DMS153 treated with DMSO at 0.1 percent for 48 hours (cell line): ENCODE data around the gene ELMOD3.
"Not testable (repeated sequence)": the region's sequence is repeated elsewhere in the genome, so short reads cannot be mapped to it uniquely, and the experiment has no call there.

Experiments
- DNase-seq: peaks from one replicate; lab custom pipeline; 2025; ENCODE audit not compliant: unreplicated experiment; lab: John Stamatoyannopoulos, UW

ELMOD3 gene

GRCh38 chr2:85329181-85329651 is 25.4 kb upstream of the ELMOD3 start:
- no peak for DNase-seq

DNA sequence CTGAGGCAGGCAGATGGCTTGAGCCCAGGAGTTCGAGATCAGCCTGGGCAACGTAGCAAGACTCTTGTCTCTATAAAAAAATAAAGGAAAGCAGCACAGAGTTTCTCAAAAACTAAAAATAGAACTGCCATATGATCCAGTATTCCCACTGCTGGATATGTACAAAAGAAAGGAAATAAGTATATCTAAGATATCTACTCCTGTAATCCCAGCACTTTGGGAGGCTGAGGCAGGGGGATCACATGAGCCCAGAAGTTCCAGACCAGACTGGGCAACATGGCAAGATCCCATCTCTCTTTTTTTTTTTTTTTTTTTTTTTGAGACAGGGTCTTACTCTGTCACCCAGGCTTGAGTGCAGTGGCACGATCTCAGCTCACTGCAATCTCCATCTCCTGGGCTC is 24.9 kb upstream of the ELMOD3 start:
- DNase-seq = not testable (repeated sequence)

DNA sequence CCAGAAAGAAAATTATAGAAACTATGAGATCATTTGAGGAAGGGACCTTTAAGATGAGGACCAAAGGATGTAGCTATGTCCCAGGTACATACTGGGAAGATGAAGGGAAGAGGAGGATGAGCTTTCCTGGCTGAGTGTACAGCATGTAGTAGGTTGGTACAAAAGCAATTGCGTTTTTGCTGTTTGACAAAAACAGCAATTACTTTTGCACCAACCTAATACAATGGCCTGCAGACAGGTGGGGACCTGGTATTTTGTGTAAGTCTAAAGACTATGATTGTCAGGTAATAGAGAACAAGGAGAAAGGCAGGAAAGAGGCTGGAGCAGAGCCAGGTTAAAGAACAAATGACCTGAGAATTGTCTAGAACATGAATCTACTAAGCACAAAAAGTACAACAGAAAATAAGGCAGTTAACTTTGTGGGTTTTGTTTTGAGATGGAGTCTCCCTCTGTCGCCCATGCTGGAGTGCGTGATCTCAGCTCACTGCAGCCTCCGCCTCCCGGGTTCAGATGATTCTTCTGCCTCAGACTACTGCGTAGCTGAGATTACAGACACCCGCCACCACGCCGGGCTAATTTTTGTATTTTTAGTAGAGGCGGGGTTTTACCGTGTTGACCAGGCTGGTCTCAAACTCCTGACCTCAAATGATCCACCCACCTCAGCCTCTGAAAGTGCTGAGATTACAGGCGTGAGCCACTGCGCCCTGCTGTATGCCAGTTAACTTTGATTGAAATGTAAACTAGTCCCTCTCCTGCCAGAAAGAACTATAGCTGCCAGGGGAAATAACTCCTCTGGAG is 23.5 kb upstream of the ELMOD3 start:
- DNase-seq = no peak

- not testable (repeated sequence) for DNase-seq
These were observed 20.7 kb upstream of the ELMOD3 start for GRCh38 chr2:85333877-85334276.

DNA sequence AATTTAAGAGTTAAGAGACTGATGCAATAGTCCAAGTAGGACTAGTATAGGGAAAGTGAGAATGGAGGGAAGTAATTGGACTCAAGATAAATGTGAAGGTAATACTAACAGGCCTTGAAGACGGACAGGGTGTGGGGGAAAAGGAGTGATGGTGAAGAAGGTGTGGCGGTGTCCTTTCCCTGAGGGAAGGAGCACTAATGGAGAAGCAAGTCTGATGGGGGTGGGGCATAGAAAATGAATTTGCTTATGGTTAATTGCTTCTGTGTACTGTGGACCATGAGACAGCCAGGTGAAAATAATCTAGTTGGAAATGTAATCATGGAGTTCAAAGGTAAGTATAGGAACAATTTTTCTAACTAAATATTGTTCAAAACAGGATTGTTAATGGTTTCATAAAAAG is 19.6 kb upstream of the ELMOD3 start:
- DNase-seq = no peak

DNA sequence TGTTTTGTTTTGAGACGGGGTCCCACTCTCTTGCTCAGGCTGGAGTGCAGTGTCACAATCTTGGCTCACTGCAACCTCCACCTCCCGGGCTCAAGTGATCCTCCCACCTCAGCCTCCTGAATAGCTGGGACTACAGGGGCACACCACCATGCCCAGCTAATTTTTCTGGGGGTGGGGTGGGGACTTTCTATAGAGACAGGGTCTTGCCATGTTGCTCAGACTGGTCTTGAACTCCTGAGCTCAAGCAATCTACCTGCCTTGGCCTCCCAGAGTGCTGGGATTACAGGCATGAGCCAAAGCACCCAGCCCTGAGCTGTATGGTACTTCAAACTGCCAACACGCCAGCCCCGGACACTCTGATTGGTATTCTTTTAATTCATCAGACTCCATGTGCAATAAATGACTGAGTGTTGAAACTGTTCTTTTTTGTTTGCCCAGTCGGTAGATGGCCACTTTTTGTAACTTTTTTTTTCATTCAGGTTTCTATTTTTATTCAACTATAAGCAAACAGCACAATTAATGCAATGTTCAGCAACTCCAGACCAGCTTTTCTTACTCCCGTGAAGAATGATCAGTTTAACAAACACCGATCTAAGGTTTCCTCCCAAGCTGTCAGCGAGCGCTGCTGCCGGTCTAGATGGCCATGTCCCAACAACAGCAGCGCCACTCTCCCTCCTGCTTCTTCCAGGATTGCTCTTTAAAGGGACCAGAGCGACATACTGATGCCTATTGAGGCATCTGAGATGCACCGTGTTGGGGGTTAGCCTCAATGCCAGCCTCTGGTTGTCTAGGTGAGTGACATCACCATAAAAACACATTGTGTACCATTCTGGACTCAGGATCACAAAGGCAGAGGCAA is 14.3 kb upstream of the ELMOD3 start:
- DNase-seq = no peak

- DNase-seq = no peak
These were observed 13.1 kb upstream of the ELMOD3 start for GRCh38 chr2:85341269-85342029.

DNA sequence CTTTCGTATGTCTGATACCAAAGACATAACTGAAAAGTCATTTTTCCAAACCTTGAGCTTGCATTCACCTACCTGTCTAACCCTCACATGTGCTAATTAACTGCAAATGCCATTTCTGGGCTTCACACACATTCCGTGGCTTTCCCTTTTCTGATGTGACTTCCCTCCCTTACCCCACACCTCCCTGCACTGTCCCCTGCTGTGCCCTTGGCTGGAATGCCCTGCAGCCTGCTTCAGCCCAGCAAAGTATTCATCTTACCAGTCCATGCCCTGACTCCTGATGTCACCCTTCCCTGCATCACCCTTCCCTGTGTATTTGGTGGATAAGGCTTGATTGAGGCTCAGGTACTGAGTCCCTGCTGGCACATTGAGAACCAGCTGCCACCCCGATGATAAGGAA is 12.4 kb upstream of the ELMOD3 start:
- DNase-seq = no peak

GRCh38 chr2:85343207-85343895 is 11.2 kb upstream of the ELMOD3 start:
- DNase-seq = not testable (repeated sequence)

- DNase-seq = no peak
These were observed 10.1 kb upstream of the ELMOD3 start for GRCh38 chr2:85344356-85344954.

DNA sequence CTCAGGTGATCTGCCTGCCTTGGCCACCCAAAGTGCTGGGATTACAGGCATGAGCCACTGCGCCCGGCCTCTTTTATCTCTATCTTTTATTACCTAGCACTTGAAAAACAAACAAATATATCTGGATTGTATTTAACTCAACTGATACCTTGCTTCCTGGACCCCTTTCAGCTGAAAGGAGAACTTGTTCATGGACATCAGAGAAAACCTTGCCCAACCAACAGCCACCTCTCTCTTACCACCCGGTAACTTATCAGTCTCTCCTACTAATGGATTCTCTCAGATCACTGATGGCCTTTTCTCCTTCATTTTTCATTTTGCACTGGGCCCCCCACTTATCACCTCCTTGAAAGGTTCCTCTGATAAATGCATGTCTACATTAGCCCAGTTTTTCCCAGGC is 7.0 kb upstream of the ELMOD3 start:
- no peak for DNase-seq

DNA sequence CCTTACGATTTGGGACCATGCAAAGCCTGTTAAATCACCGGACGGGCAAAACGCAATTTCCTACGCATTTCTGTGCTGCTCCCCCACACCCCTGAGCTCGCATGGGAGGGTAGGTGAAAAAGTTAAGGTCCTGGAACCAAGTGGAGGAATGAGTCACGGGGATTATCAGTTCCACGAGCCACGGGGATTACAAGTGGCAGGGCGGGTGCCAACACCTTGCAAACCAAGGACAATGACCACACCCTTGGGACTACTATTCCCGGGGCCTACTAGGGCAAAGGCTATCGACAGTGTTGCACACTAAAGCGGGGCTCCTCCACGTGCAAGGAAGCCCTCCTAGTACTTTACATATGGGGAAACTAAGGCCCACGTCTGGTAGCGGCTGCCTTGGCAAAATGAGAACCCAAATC is 688 bp upstream of the ELMOD3 start:
- peak; percentile 38 for DNase-seq

- DNase-seq = no peak
These were observed 473 bp downstream of the ELMOD3 start for GRCh38 chr2:85355073-85355410.

- no peak for DNase-seq
These were observed 952 bp downstream of the ELMOD3 start for GRCh38 chr2:85355521-85355920.

GRCh38 chr2:85356186-85356585 is 1.6 kb downstream of the ELMOD3 start:
- DNase-seq = no peak

DNA sequence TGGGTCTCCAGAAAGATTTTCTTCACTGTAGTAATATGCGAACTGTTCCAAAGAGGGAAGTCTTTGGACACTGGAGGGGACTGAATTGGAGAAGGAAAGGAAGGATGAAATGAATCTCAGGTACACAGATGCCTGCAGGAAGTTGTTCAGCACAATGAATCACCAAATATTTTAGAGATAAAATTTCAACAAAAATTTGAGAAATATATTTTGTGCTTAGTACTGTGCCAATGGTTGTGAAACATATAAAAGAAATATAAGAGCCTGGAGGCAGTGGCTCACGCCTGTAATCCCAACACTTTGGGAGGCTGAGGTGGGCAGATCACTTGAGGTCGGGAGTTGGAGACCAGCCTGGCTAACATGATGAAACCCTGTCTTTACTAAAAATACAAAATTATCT is 3.2 kb downstream of the ELMOD3 start:
- DNase-seq = no peak

DNA sequence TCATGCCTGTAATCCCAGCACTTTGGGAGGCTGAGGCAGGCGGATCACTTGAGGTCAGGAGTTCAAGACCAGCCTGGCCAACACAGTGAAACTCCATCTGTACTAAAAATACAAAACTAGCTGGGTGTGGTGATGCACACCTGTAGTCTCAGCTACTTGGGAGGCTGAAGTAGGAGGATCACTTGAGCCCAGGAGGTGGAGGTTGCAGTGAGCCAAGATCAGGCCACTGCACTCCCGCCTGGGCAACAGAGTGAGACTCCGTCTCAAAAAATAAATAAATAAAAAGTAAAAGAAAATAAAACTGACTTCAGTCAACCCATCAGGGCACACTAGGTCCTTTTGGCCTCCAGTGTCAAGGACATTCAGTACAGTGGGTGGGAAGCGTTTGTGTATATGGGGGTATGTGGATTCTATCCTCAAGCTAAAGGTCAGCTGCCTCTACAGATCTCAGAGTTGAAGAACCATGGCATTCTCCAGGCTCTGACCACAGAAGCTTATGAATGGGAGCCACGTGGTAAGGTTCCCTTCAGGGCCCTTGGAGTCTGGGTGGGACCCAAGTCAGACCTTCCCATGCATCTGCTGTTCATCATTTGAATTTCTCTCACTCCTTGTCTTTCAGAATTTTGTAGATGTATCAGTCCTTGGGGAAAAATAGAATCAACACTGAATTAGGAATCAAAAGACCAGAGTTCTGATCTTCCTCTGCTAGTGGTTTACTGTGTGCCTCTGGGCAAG is 8.3 kb downstream of the ELMOD3 start:
- DNase-seq = not testable (repeated sequence)

DNA sequence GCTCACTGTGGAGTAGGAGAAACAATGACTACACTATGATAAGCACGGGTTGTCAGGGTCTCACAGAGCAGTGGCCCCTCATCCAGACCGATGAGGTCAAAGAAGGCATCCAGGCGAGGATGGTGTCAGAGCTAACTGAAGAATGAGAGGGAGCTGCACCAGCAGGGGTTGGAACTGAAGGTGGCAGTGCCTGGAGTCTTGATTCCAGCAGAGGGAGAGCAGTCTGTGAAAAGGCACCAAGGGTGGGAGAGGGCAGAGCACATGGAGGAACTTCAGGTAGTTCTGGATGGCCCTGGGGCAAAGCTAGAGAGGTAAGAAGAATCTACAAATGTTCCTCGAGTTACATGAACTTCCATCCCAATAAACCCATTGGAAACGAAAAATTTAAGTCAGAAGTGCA is 12.6 kb downstream of the ELMOD3 start:
- no peak for DNase-seq

- no peak for DNase-seq
These were observed 14.4 kb downstream of the ELMOD3 start for GRCh38 chr2:85368921-85369320.

DNA sequence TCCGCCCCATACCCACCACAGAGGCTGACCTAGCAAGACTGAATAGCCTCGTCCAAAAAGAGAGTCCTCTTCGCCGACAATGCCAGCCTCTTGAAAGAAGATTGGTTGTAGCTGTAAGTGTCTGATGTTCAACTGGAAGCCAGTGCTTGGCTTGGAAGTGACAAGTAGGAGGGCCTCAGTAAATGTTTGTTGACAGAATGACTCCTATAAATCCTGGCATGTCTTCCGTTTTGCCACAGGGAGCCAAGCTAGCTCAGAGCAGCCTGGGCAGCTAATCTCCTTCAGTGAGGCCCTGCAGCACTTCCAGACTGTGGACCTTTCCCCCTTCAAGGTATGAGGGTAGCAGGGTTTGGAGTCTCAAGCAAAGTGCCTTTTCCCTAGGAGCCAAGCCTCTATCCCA is 14.9 kb downstream of the ELMOD3 start:
- peak; percentile 2 for DNase-seq
